Trophoblast cell (in vitro differentiated cells and primary cell): Measurements from ENCODE around the gene MAN1C1.

Experiments
- DNase-seq, 2 donors: peaks; one replicate each; pipeline ENCODE4 v3.0.0-alpha.2; 2016
- H2AFZ ChIP-seq: 2 replicates; pipeline ENCODE4 v1.6.1; 2013; ENCODE audit warnings: low read length, moderate library complexity, mild to moderate bottlenecking; ENCODE audit not compliant: insufficient read depth, poor library complexity
- H2AK5ac ChIP-seq: 2 replicates; pipeline ENCODE4 v1.6.1; 2013; ENCODE audit warnings: mild to moderate bottlenecking, low read length
- H2BK120ac ChIP-seq: 2 replicates; pipeline ENCODE4 v1.6.1; 2013; ENCODE audit warnings: low read length, mild to moderate bottlenecking, moderate library complexity; ENCODE audit not compliant: insufficient read depth, poor library complexity
- H2BK12ac ChIP-seq: 2 replicates; pipeline ENCODE4 v1.6.1; 2013; ENCODE audit warnings: mild to moderate bottlenecking, low read length, moderate library complexity
- H2BK5ac ChIP-seq: 2 replicates; pipeline ENCODE4 v1.6.1; 2013; ENCODE audit warnings: low read length, low read depth, moderate library complexity, mild to moderate bottlenecking; ENCODE audit not compliant: poor library complexity
- H3K14ac ChIP-seq: 2 replicates; pipeline ENCODE4 v1.6.1; 2013; ENCODE audit warnings: mild to moderate bottlenecking, low read length
- H3K18ac ChIP-seq: 2 replicates; pipeline ENCODE4 v1.6.1; 2013; ENCODE audit warnings: mild to moderate bottlenecking, low read length
- H3K23ac ChIP-seq: 2 replicates; pipeline ENCODE4 v1.6.1; 2013; ENCODE audit warnings: low read length
- H3K27ac ChIP-seq: 2 replicates; pipeline ENCODE4 v1.5.1; 2013; ENCODE audit warnings: low read depth, mild to moderate bottlenecking, inconsistent platforms, low read length, moderate library complexity
- H3K27me3 ChIP-seq: 2 replicates; pipeline ENCODE4 v1.6.1; 2013; ENCODE audit warnings: inconsistent platforms, mild to moderate bottlenecking, low read length, moderate library complexity; ENCODE audit not compliant: insufficient read depth
- H3K36me3 ChIP-seq, 2 experiments: 1 replicate in 1 of 2; 2 replicates in 1 of 2; pipeline ENCODE4 v1.6.1; 2013; ENCODE audit warnings: low read length in 2 of 2, mild to moderate bottlenecking in 2 of 2, moderate library complexity in 1 of 2; ENCODE audit not compliant: insufficient read depth in 2 of 2, control insufficient read depth in 1 of 2
- H3K4ac ChIP-seq: 2 replicates; pipeline ENCODE4 v1.6.1; 2013; ENCODE audit warnings: low read depth, mild to moderate bottlenecking, low read length, moderate library complexity
- H3K4me1 ChIP-seq, 2 experiments: 1 replicate in 1 of 2; 2 replicates in 1 of 2; pipeline ENCODE4 v1.6.1; 2013; ENCODE audit warnings: low read length in 2 of 2, mild to moderate bottlenecking in 2 of 2, moderate library complexity in 1 of 2; ENCODE audit not compliant: insufficient read depth in 2 of 2, control insufficient read depth in 1 of 2
- H3K4me2 ChIP-seq: 2 replicates; pipeline ENCODE4 v1.6.1; 2013; ENCODE audit warnings: inconsistent platforms, mild to moderate bottlenecking, low read length, moderate library complexity
- H3K4me3 ChIP-seq: 2 replicates; pipeline ENCODE4 v1.5.1; 2013; ENCODE audit warnings: mild to moderate bottlenecking, low read depth, low read length, inconsistent platforms
- H3K79me1 ChIP-seq: one replicate; pipeline ENCODE4 v1.6.1; 2013; ENCODE audit warnings: low read length
- H3K79me2 ChIP-seq: 2 replicates; pipeline ENCODE4 v1.6.1; 2013; ENCODE audit warnings: low read length, mild to moderate bottlenecking; ENCODE audit not compliant: control insufficient read depth, insufficient read depth, poor library complexity
- H3K9ac ChIP-seq: 2 replicates; pipeline ENCODE4 v1.6.1; 2013; ENCODE audit warnings: mild to moderate bottlenecking, low read length
- H3K9me3 ChIP-seq: 2 replicates; pipeline ENCODE4 v1.6.1; 2013; ENCODE audit warnings: low read depth, mild to moderate bottlenecking, control low read depth, inconsistent platforms, low read length; ENCODE audit not compliant: insufficient read depth
- H4K12ac ChIP-seq: 2 replicates; pipeline ENCODE4 v1.6.1; 2013; ENCODE audit warnings: low read depth, mild to moderate bottlenecking, low read length, moderate library complexity
- H4K8ac ChIP-seq: 2 replicates; pipeline ENCODE4 v1.6.1; 2013; ENCODE audit warnings: low read depth, mild to moderate bottlenecking, low read length, moderate library complexity
- H4K91ac ChIP-seq: one replicate; pipeline ENCODE4 v1.6.1; 2013; ENCODE audit warnings: low read depth, mild to moderate bottlenecking, low read length, moderate library complexity
- WGBS: extraction: QIAGEN DNeasy Blood & Tissue Kit; methylation state at CpG from one replicate; pipeline ENCODE4 v1.1.7; 2013; ENCODE audit warnings: missing lambda C conversion rate; ENCODE audit not compliant: insufficient read length, insufficient coverage; ENCODE audit errors: extremely low coverage; 5-methylcytosine and 5-hydroxymethylcytosine counted together

Gene MAN1C1

DNA sequence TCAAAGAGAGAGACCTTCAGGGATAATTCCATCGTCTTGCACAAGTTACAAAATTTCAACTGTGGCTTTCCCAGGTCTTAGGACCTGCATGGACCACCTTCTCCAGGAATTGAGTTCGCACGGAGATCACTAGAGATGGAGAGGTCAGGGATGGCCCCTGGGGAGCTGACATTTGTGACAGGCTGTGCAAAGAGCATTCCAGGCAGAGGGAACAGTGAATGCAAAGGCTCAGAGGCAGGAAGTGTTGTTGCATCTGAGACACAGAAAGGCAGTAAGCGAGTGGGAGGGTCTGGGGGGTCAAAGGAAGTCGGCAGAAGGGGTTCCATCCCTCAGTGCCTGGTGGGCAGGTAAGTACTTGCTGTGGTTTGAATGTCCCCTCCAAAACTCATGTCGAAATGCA, 173.9 kb downstream of the MAN1C1 start:
- no peak for DNase-seq
- Histone ChIP-seq H4K91ac (no peak overlapping the region), H2BK12ac (no peak overlapping the region), H3K23ac (no peak overlapping the region), H3K4me3 (no peak overlapping the region), H2BK5ac (no peak overlapping the region), H3K27me3 (peaks cover 2% of the 10 kb centered on the region), H4K8ac (no peak overlapping the region), H3K18ac (no peak overlapping the region), H3K14ac (no peak overlapping the region), H2AFZ (no peak overlapping the region), H3K4ac (no peak overlapping the region), H3K9ac (peak overlapping the region; percentile 38), H3K4me1 (peaks cover 5% of the 10 kb centered on the region in 2 experiments), H3K79me2 (no peaks in the 10 kb centered on the region), H2BK120ac (no peak overlapping the region), H4K12ac (no peak overlapping the region), H3K36me3 (no peaks in the 10 kb centered on the region), H3K79me1 (no peaks in the 10 kb centered on the region), H3K9me3 (peaks cover 3% of the 10 kb centered on the region), H3K27ac (no peak overlapping the region), H2AK5ac (no peak overlapping the region), H3K4me2 (no peak overlapping the region)
- WGBS: no CpG with 5 or more reads among the region's 6 CpGs

DNA sequence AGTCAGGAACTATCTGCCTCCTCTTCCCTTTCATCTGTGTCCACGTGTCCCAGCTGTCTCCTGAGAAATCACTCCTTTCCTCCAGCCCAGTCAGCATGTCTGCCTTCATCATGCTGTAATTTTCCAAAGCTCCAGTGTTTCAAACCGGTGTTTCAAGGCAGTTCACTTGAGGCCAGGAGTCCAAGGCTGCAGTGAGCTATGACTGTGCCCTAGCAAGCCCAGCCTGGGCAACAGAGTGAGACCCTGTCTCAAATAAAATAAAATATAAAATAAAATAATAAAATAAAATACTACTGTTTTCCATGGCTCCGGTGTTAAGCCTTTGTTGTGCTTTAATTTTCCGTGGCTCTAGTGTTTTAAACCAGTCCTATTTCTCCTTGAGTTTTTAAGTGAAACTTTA, 175.5 kb downstream of the MAN1C1 start:
- Histone ChIP-seq H2AK5ac (no peak overlapping the region), H4K91ac (no peak overlapping the region), H4K8ac (no peak overlapping the region), H3K36me3 (no peaks in the 10 kb centered on the region), H3K79me1 (no peaks in the 10 kb centered on the region), H3K4me1 (peaks cover 3% of the 10 kb centered on the region in 2 experiments), H3K79me2 (no peaks in the 10 kb centered on the region), H3K14ac (no peak overlapping the region), H3K27me3 (peaks cover 2% of the 10 kb centered on the region), H2BK12ac (no peak overlapping the region), H3K4me2 (no peak overlapping the region), H3K4ac (no peak overlapping the region), H4K12ac (no peak overlapping the region), H3K23ac (no peak overlapping the region), H2AFZ (no peak overlapping the region), H3K27ac (no peak overlapping the region), H3K9ac (no peak overlapping the region), H3K9me3 (peaks cover 3% of the 10 kb centered on the region), H3K4me3 (no peak overlapping the region), H2BK5ac (no peak overlapping the region), H2BK120ac (no peak overlapping the region), H3K18ac (no peak overlapping the region)
- DNase-seq: peak in 1 of 2 donors; percentile 43
- no CpG with 5 or more reads among the region's 4 CpGs for WGBS

DNA sequence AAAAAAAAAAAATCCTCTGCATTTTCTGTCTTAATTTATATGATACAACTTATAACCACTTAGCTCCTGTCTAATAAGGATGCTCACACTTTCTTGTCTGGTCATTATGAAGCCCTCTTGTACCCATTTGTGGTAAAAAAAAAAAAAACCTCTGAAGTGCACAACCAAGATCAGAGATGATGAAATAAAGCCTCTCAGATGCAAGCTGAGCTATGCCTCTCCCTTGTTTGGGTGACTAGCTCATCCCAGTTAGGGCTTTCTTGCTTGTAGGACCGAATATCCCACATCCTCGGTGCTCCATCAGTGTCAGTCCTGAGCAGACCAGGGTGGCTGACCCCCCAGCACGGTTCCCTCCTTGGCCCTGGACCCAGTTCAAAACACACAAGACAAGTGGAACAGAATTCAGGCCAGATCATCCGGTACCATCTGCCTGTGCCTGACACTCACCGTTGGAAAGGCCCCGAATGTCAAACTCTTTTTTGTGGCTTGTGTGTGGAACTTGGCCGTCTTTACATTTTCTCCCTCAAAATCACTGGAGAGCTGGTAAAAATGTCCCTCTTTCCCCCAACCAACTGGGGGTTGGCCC, 177.1 kb downstream of the MAN1C1 start:
- H3K18ac ChIP-seq: no peak overlapping the region
- H4K12ac ChIP-seq: no peak overlapping the region
- H3K4me2 ChIP-seq: no peak overlapping the region
- no peak overlapping the region for H4K8ac ChIP-seq
- peaks cover 3% of the 10 kb centered on the region for H3K9me3 ChIP-seq
- H3K23ac ChIP-seq: no peak overlapping the region
- no peak overlapping the region for H3K4me3 ChIP-seq
- H2BK5ac ChIP-seq: no peak overlapping the region
- no peaks in the 10 kb centered on the region for H3K27me3 ChIP-seq
- H3K79me1 ChIP-seq: no peaks in the 10 kb centered on the region
- no CpG with 5 or more reads among the region's 7 CpGs for WGBS
- no peak overlapping the region for H4K91ac ChIP-seq
- no peak for DNase-seq
- no peak overlapping the region for H2BK120ac ChIP-seq
- no peaks in the 10 kb centered on the region for H3K36me3 ChIP-seq
- no peak overlapping the region for H3K27ac ChIP-seq
- no peak overlapping the region for H2BK12ac ChIP-seq
- H3K9ac ChIP-seq: no peak overlapping the region
- H2AFZ ChIP-seq: no peak overlapping the region
- no peaks in the 10 kb centered on the region for H3K79me2 ChIP-seq
- no peak overlapping the region for H2AK5ac ChIP-seq
- H3K4me1 ChIP-seq: no peaks in the 10 kb centered on the region
- H3K4ac ChIP-seq: no peak overlapping the region
- H3K14ac ChIP-seq: no peak overlapping the region

DNA sequence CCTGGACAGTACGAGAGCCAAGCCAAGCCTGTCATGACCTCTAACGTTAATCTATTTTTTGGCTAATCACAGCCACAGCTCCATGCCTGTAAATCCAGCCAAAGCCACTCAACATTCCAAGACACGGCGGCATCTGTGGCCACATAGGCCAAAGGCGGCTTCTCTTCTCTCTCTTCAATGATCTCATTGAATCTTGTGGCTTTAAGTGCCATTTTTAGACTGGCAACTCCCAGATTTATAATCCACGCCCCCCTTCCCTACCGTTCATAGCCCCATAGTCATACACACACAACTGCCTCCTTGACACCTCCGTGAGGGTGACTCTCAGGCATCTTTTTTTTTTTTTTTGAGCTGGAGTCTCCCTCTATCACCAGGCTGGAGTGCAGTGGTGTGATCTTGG, 177.7 kb downstream of the MAN1C1 start:
- H3K79me2 ChIP-seq: no peaks in the 10 kb centered on the region
- H3K18ac ChIP-seq: no peak overlapping the region
- H3K9ac ChIP-seq: no peak overlapping the region
- H3K4me3 ChIP-seq: no peak overlapping the region
- H3K27ac ChIP-seq: no peak overlapping the region
- H3K79me1 ChIP-seq: no peaks in the 10 kb centered on the region
- H4K91ac ChIP-seq: no peak overlapping the region
- H3K27me3 ChIP-seq: no peaks in the 10 kb centered on the region
- no peaks in the 10 kb centered on the region for H3K36me3 ChIP-seq
- H3K23ac ChIP-seq: no peak overlapping the region
- no peak overlapping the region for H3K4ac ChIP-seq
- H2BK5ac ChIP-seq: no peak overlapping the region
- H2BK12ac ChIP-seq: no peak overlapping the region
- H2AK5ac ChIP-seq: no peak overlapping the region
- no peak overlapping the region for H2AFZ ChIP-seq
- no peak for DNase-seq
- no peak overlapping the region for H2BK120ac ChIP-seq
- H3K14ac ChIP-seq: no peak overlapping the region
- no peak overlapping the region for H4K8ac ChIP-seq
- H3K4me2 ChIP-seq: no peak overlapping the region
- H3K9me3 ChIP-seq: peaks cover 3% of the 10 kb centered on the region
- H4K12ac ChIP-seq: no peak overlapping the region
- H3K4me1 ChIP-seq: peaks cover 0 to under 1% of the 10 kb centered on the region in 2 experiments
- no CpG with 5 or more reads among the region's 8 CpGs for WGBS
